Right lobe of liver (tissue), 6 donors: ENCODE measurements around the gene ATXN7. TPM values are rescaled to one million over a fixed set of nuclear protein-coding genes. Genes with fewer than 3 reads are reported as not detected.
A peak's percentile ranks its signal among the peaks of the same experiment; 100 is the strongest.

Experiments used
- ATAC-seq, 4 donors: fragments of 200-7000 bp; cut with Tn5 transposase; one replicate each; pipeline ENCODE4 v1.9.1; 2020; ENCODE audit warnings: mild to moderate bottlenecking in 4 of 4, moderate library complexity in 4 of 4
- DNase-seq, 3 donors: peaks; one replicate each; pipeline ENCODE4 v3.0.0-alpha.2; 2020
- H3K27ac ChIP-seq, 3 donors: fragments of 200-600 bp; one replicate each; pipeline ENCODE4 v1.8.0; 2022
- H3K27me3 ChIP-seq, 2 donors: fragments of 200-600 bp; one replicate each; pipeline ENCODE4 v1.8.0; 2022
- H3K36me3 ChIP-seq, 4 donors: fragments of 200-600 bp; sonication (generic) in 1 of 4; one replicate each; pipeline versions ENCODE4 v1.5.1 to v1.8.0; 2017 to 2022; ENCODE audit warnings: control low read depth in 1 of 4
- H3K4me1 ChIP-seq, 4 donors: fragments of 200-600 bp; sonication (generic) in 1 of 4; one replicate each; pipeline versions ENCODE4 v1.5.1 to v1.8.0; 2017 to 2022; ENCODE audit warnings: control low read depth in 1 of 4
- H3K4me3 ChIP-seq, 3 donors: fragments of 200-600 bp; one replicate each; pipeline ENCODE4 v1.8.0; 2022
- H3K9me3 ChIP-seq, 4 donors: fragments of 200-600 bp; sonication (generic) in 1 of 4; one replicate each; pipeline versions ENCODE4 v1.5.1 to v1.8.0; 2017 to 2022; ENCODE audit warnings: control low read depth in 1 of 4
- POLR2A ChIP-seq: fragments of 450-650 bp; IDR thresholded peaks from one replicate; pipeline ENCODE4 v1.6.1; 2017; ENCODE audit warnings: antibody characterized with exemption, mild to moderate bottlenecking
- WGBS: methylation state at CpG from one replicate; pipeline ENCODE4 v1.1.6; 2018; ENCODE audit warnings: low coverage, low lambda C conversion rate; ENCODE audit not compliant: insufficient coverage; ENCODE audit errors: missing lambda C conversion rate; 5-methylcytosine and 5-hydroxymethylcytosine counted together
- intact Hi-C, 2 donors: fragments of 100-400 bp; cut with DNase I; formaldehyde crosslinking; loops; one replicate each; pipeline versions ENCODE4 v1.11.2 to v1.14.1; 2022
- total RNA-seq, 6 experiments: library from RNA; depleted of rRNA in 2 of 6; stranded (reverse); fragments of >200 nt in 2 of 6; fragmentation: NEBNext Ultra II Directional in 3 of 6; extraction: Animal tissue kit (Norgen Biotek cat#: 25700) in 3 of 6; gene quantifications; one replicate each; pipeline versions ENCODE4 v1.1.0 to v1.2.4, GENCODE V29; 2016 to 2023
- TF ChIP-seq, protein P1 (sequence below), 4 donors: fragments of 200-600 bp in 3 of 4; fragments of 450-650 bp in 1 of 4; IDR thresholded peaks; one replicate each; pipeline versions ENCODE4 v1.5.1 to v1.8.0; 2016 to 2022; ENCODE audit warnings: antibody characterized with exemption in 4 of 4, mild to moderate bottlenecking in 2 of 4
- donor health status: DM: no; HTN: yes; CAD: no.
- donor health status: DM: no; HTN: no; CAD: no.
- donor health status: DM: no; HTN: no; CAD: no.
- donor health status: DM: no; HTN: yes; CAD: no.
- donor health status: DM: no; HTN: yes; CAD: no.

Gene ATXN7
- total RNA-seq, 6 experiments from 2014 or later, result 14.6 to 18.6 (median 15.0) TPM

DNA sequence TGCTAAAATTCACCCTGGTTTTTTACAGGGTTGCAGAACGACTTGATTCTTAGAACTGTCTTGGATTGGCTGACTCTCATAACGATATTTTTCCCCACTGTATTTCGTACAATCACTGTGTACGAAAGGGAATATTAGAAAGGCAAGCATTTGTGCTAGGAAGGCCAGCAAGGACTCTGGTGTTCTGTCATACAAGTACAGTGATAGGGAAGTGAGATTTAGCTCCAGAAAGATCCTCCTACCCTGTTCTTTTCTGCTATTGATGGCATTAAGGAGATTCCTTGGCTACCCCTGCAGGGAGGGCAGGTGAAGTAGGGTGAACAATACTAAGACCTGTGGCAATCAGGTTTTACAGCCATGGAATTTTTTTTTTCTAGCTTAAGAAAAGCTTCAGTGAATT lies 102.3 kb downstream of the ATXN7 start:
- H3K9me3 ChIP-seq, result no peaks in the 10 kb centered on the region
- peaks cover 0 to 48% (median 14%) of the 10 kb centered on the region in 4 donors for H3K4me1 ChIP-seq
- intact Hi-C loops, result no loop called here
- ATAC-seq (no peak), DNase-seq (no peak)
- TF ChIP-seq, protein P1, sequence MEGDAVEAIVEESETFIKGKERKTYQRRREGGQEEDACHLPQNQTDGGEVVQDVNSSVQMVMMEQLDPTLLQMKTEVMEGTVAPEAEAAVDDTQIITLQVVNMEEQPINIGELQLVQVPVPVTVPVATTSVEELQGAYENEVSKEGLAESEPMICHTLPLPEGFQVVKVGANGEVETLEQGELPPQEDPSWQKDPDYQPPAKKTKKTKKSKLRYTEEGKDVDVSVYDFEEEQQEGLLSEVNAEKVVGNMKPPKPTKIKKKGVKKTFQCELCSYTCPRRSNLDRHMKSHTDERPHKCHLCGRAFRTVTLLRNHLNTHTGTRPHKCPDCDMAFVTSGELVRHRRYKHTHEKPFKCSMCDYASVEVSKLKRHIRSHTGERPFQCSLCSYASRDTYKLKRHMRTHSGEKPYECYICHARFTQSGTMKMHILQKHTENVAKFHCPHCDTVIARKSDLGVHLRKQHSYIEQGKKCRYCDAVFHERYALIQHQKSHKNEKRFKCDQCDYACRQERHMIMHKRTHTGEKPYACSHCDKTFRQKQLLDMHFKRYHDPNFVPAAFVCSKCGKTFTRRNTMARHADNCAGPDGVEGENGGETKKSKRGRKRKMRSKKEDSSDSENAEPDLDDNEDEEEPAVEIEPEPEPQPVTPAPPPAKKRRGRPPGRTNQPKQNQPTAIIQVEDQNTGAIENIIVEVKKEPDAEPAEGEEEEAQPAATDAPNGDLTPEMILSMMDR (IDR thresholded peaks at IDR 0.05), result no peak
- TF ChIP-seq POLR2A, result no peak
- peak overlapping the region in 1 of 3 donors; percentile 89 for H3K27ac ChIP-seq
- no peaks in the 10 kb centered on the region for H3K27me3 ChIP-seq
- WGBS, result 87% methylated on average over 4 of the region's 4 CpGs
- no peaks in the 10 kb centered on the region for H3K36me3 ChIP-seq
- no peak overlapping the region for H3K4me3 ChIP-seq

DNA sequence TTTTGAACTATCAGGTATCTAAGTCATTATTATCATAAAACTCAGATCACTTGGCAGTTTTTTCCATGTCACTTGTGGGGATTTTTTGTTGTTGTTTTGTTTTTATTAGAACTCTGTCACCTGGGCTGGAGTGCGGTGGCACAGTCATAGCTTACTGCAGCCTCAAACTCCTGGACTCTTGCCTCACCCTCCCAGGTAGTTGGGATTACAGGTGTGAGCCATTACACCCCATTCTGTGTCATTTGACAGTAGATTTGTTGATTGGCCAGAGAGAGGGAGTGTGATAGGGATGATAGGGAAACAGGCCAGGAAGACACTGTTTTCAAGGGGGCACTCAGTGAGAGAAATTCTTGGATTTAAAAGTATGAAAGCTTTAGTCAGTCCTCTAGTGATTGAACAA lies 103.2 kb downstream of the ATXN7 start:
- WGBS, result 14% methylated on average over 1 of the region's 1 CpG
- peak in 1 of 4 donors; percentile 22 for ATAC-seq
- no peaks in the 10 kb centered on the region for H3K36me3 ChIP-seq
- intact Hi-C loops, result no loop called here
- DNase-seq, result no peak
- peak overlapping the region in 2 of 3 donors; percentile 80 to 89 for H3K27ac ChIP-seq
- no peaks in the 10 kb centered on the region for H3K9me3 ChIP-seq
- peak overlapping the region in 1 of 3 donors; percentile 44 for H3K4me3 ChIP-seq
- TF ChIP-seq, protein P1 (IDR thresholded peaks at IDR 0.05), result no peak
- no peak for TF ChIP-seq POLR2A
- peaks cover 0 to 52% (median 14%) of the 10 kb centered on the region in 4 donors for H3K4me1 ChIP-seq
- no peaks in the 10 kb centered on the region for H3K27me3 ChIP-seq

DNA sequence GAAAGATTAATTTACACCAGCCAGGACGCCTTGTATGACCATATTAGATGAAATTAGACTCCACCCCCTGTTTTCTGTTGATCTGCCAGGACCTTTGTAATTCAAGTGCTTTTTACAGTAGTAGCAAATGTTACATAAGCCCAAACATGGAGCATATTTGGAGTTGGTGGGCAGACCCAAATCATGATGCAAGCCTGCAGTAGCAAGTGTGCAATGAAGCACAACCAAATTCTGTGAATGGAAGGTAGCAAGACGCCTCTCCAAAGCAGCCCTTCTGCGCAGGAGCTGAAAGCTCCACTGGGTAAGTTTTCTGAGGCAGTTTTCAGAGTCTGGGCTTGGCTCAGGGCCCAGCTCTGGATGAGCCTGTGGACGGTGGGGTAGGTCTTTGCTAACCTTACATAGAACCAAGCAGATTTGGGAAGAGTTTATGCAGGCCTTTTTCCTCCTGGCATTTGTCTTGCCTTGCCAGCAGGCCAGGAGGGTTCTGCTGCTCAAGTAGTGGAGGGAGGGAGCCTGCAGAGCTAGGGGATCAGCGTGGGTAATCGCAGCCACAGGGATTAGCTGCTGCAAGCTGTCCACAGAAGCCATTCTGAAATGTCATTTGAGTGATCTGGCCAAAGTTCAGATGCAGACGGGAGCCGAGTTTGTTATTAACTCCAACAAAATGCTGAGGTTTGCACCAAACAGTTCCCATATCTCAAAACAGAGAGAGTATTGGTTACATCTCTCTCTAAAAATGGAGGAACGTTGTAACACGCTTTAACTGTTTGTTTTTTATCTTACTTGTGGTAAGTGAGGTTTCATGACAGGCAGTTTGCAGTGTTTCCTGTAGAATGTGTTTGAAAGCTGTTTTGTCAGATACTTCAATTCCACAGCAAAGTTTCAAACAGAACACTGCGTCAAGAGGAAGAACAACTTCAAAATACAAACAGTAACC lies 104.3 kb downstream of the ATXN7 start:
- ATAC-seq (peak; percentile 68 to 85 (median 77)), DNase-seq (peak; percentile 43 to 81 (median 76))
- peak overlapping the region; percentile 2 to 44 (median 35) for H3K4me3 ChIP-seq
- no peaks in the 10 kb centered on the region for H3K9me3 ChIP-seq
- peak overlapping the region; percentile 73 to 89 (median 80) for H3K27ac ChIP-seq
- no peaks in the 10 kb centered on the region for H3K27me3 ChIP-seq
- intact Hi-C loops, result no loop called here
- no peaks in the 10 kb centered on the region for H3K36me3 ChIP-seq
- TF ChIP-seq, protein P1 (IDR thresholded peaks at IDR 0.05), result no peak
- TF ChIP-seq POLR2A, result peak; percentile 23
- peaks cover 0 to 63% (median 14%) of the 10 kb centered on the region in 4 donors for H3K4me1 ChIP-seq
- under 1% methylated on average over 11 of the region's 11 CpGs for WGBS

DNA sequence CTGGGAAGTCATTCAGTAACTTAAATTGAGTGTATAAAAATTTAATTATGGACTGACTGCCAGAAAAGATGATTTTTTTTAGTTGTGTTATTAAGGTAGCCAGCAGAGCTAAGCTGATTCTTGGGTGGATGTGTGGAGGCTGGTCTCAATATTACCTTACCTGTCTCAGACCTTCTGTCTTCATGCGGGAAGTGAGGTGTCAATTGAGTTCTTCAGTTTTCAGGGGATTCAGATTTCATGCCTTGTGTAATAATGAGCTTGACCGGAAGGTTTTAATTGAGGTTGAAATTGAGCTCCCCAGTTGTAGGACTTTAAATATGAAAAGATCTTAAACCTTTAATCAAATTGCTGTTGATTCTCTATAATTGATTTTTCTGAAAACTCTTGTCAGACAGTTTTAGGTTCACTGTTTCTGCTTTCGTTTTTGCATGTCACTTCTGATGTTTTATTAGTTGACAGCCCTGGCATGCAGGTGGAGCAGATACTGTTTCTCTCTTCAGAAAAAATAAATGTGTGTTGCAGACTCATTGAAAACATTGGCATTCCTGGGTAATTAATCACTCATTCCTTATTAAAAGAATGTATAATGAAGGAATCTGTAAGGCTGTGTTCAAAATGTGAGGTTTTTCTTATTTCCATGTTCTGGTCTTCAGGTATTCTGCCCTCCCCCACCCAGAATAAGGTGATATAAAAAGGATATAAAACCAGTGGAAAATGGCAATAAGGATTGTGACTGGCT lies 105.1 kb downstream of the ATXN7 start:
- Histone ChIP-seq H3K4me3 (peak overlapping the region; percentile 2 to 44 (median 35)), H3K9me3 (no peaks in the 10 kb centered on the region), H3K36me3 (no peaks in the 10 kb centered on the region), H3K4me1 (peaks cover 0 to 70% (median 16%) of the 10 kb centered on the region in 4 donors), H3K27ac (peak overlapping the region; percentile 73 to 89 (median 80)), H3K27me3 (no peaks in the 10 kb centered on the region)
- WGBS, result 0% methylated on average over 3 of the region's 3 CpGs
- TF ChIP-seq, protein P1 (IDR thresholded peaks at IDR 0.05), result no peak
- TF ChIP-seq POLR2A, result no peak
- intact Hi-C loops, result no loop called here
- ATAC-seq (peak in 3 of 4 donors; percentile 1 to 23 (median 14)), DNase-seq (no peak)
